Placental epithelial cell (primary cell): ENCODE results near the gene IZUMO1. TPM values are rescaled to one million over a fixed set of nuclear protein-coding genes. Genes with fewer than 3 reads are reported as not detected.

Source experiments
- small RNA-seq: library from RNA; depleted of rRNA; stranded (forward); fragments of <200 nt; gene quantifications from one replicate; pipeline ENCODE3, GENCODE V24; 2012
- total RNA-seq: library from RNA; depleted of rRNA; stranded (reverse); fragments of >200 nt; gene quantifications from 2 replicates; pipeline ENCODE4 v1.2.3, GENCODE V29; 2012

IZUMO1 gene
- 0.39 TPM in 1 of 2 replicates, not detected in the other for total RNA-seq

GRCh38 chr19:48746738-48747575, at the start of gene IZUMO1:
TSS of gene IZUMO1 (minus strand) at chr19:48746909. CDS start at chr19:48745859, 1,050 bp downstream.

GRCh38 chr19:48755084-48755641, 8.5 kb upstream of the IZUMO1 start, which contains the start of gene FGF21:
TSS of gene FGF21 (plus strand) at chr19:48755524. CDS start at chr19:48756237, 713 bp downstream.

GRCh38 chr19:48752496-48753365, 6.0 kb upstream of the IZUMO1 start, which contains the start of gene FUT1:
TSS of gene FUT1 (minus strand) at chr19:48752641. CDS start at chr19:48751281, 1,360 bp downstream.

DNA sequence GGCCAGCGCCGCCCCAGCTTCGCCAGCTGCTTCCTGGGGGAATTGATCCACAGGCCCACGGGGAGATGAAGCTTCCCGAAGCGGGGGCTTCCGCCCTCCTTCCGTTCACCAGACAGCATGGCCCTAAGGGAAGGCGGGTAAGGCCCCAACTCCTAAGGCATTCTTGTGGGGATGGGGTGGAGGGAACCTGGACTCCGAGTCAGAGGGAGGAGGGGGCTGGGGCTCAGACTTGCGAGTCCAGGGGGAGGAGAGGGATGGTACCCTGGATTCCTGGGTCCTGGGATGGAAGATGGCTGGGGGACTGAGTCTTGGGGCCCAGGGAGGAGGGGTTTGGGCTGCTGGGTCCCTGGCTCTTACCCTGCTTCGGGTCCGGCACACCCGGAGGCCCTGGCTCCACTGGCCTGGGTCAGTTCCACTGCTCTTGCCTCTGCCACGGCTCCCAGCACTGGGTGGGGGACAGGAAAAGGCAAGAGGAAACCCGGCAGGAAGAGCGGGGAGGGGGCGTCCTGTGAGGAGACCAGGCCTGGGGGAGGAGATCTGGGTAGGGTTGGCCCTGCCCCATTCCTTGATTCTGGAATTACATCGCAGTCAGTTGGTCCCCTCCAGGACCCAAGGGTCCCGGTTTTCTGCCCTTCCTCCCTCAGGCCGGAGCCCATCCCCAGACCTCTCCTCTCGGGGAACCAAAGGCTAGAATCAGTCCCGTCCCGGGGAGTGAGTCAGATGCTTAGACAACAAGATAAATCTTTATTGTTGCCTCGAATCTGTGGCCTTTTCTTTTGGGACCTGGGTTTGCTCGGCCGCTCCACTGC, 6.3 kb downstream of the IZUMO1 start, which contains the start of gene RASIP1:
Gene RASIP1 (minus strand): TSS at position 447 of the 809 bp plus-strand sequence. CDS start 328 bp downstream, at position 119.

GRCh38 chr19:48719263-48720171, 27.2 kb downstream of the IZUMO1 start, which contains the start of gene MAMSTR:
TSS of gene MAMSTR (minus strand) at chr19:48719725. CDS start at chr19:48719031, 694 bp downstream.

GRCh38 chr19:48695743-48696352, 50.9 kb downstream of the IZUMO1 start, which contains the start of gene FUT2:
TSS of gene FUT2 (plus strand) at chr19:48695971. CDS start at chr19:48702957, 6,986 bp downstream.

Small RNAs within 50 kb of the gene (small RNA-seq; reads per million reads assigned to genes)
- gene RNU6-317P, result not detected

Other genes starting within 250 kb of the IZUMO1 start
- 2.1 and 2.7 TPM in 2 replicates for gene LMTK3, start 235.1 kb downstream of the IZUMO1 start, total RNA-seq
- 0.54 and 0.79 TPM in 2 replicates for gene SULT2B1, start 194.7 kb downstream of the IZUMO1 start, total RNA-seq
- not detected in 2 replicates for gene SPACA4, start 140.2 kb downstream of the IZUMO1 start, total RNA-seq
- 0.43 and 1.2 TPM in 2 replicates for gene FAM83E, start 131.8 kb downstream of the IZUMO1 start, total RNA-seq
- gene RPL18, start 127.7 kb downstream of the IZUMO1 start, total RNA-seq, result 1,714 and 1,895 TPM in 2 replicates
- 8.2 and 9.2 TPM in 2 replicates for gene SPHK2, start 127.4 kb downstream of the IZUMO1 start, total RNA-seq
- gene DBP, start 109.5 kb downstream of the IZUMO1 start, total RNA-seq, result 2.1 and 5.5 TPM in 2 replicates
- 0.11 and 5.9 TPM in 2 replicates for gene CA11, start 100.7 kb downstream of the IZUMO1 start, total RNA-seq
- 0.11 and 0.39 TPM in 2 replicates for gene NTN5, start 73.9 kb downstream of the IZUMO1 start, total RNA-seq
- gene FUT2, start 50.9 kb downstream of the IZUMO1 start, total RNA-seq, result under 0.01 TPM in 1 of 2 replicates, not detected in the other
- 1.3 and 2.4 TPM in 2 replicates for gene MAMSTR, start 27.2 kb downstream of the IZUMO1 start, total RNA-seq
- gene RASIP1, start 6.3 kb downstream of the IZUMO1 start, total RNA-seq, result 2.7 and 4.2 TPM in 2 replicates
- 0.39 and 1.5 TPM in 2 replicates for gene FUT1, start 5.7 kb upstream of the IZUMO1 start, total RNA-seq
- gene FGF21, start 8.6 kb upstream of the IZUMO1 start, total RNA-seq, result 0.39 TPM in 1 of 2 replicates, not detected in the other
- 15.7 and 22.6 TPM in 2 replicates for gene BCAT2, start 64.1 kb upstream of the IZUMO1 start, total RNA-seq
- 3.8 and 20.4 TPM in 2 replicates for gene HSD17B14, start 89.6 kb upstream of the IZUMO1 start, total RNA-seq
- gene PLEKHA4, start 121.7 kb upstream of the IZUMO1 start, total RNA-seq, result 1.2 and 3.9 TPM in 2 replicates
- 28.7 and 75.8 TPM in 2 replicates for gene PPP1R15A, start 125.5 kb upstream of the IZUMO1 start, total RNA-seq
- 0.22 and 0.79 TPM in 2 replicates for gene TULP2, start 151.8 kb upstream of the IZUMO1 start, total RNA-seq
- 169 and 326 TPM in 2 replicates for gene NUCB1, start 153.4 kb upstream of the IZUMO1 start, total RNA-seq
- 1.2 TPM in 1 of 2 replicates, not detected in the other for gene DHDH, start 186.8 kb upstream of the IZUMO1 start, total RNA-seq
- gene BAX, start 208.0 kb upstream of the IZUMO1 start, total RNA-seq, result 41.6 and 99.3 TPM in 2 replicates
- 1,769 and 2,040 TPM in 2 replicates for gene FTL, start 218.4 kb upstream of the IZUMO1 start, total RNA-seq
- 66.0 and 128 TPM in 2 replicates for gene GYS1, start 246.4 kb upstream of the IZUMO1 start, total RNA-seq
- 108 and 286 TPM in 2 replicates for gene RUVBL2, start 247.0 kb upstream of the IZUMO1 start, total RNA-seq